ENCODE results near the gene PRR5L. TPM values are rescaled to one million over a fixed set of nuclear protein-coding genes. Genes with fewer than 3 reads are reported as not detected.

The PRR5L gene
- total RNA-seq, 1 experiment from 2014 or later = 1.2 TPM

DNA sequence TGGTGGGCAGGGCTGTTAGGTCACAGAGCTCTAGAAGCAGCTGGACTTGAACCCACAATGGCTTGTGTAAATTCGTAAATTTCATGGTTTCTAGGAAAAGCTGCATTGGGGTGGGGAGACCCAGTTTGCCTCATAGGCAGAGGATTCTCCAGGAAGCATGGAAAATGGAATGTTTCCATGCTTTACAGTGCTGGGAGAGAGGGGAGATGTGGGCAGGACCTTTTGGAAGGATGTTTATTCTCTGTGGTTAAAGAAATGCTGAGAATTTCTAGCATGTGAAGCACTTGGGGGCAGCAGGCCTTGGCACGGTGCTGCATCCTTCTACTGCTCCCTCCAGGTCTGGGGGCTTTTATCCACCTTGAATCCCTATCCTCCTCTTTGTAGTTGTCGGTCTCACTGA is 167.7 kb downstream of the PRR5L start:
- BruUV-seq (replicated peaks) = no TSS peak
- Mint-ChIP-seq H3K27me3 (ENCODE audit: unreplicated experiment) (peaks cover 30% of the 10 kb centered on the region), H3K27ac (ENCODE audit: unreplicated experiment) (no peak overlapping the region)

GRCh38 chr11:36464720-36465119 is 168.6 kb downstream of the PRR5L start:
- no peak overlapping the region for H3K27ac Mint-ChIP-seq (ENCODE audit: unreplicated experiment)
- no peaks in the 10 kb centered on the region for H3K4me1 Mint-ChIP-seq (ENCODE audit: low read depth, unreplicated experiment)
- no TSS peak for BruUV-seq (replicated peaks)

More for the DNA sequence above, 167.7 kb downstream of the PRR5L start:
- CTCF ChIA-PET = no interaction called here
- DNase-seq = no peak
- intact Hi-C loops (cut with micrococcal nuclease; ENCODE audit: unreplicated experiment) = no loop called here
- Mint-ChIP-seq H3K4me3 (ENCODE audit: low read depth, unreplicated experiment) (no peak overlapping the region), H3K4me1 (ENCODE audit: low read depth, unreplicated experiment) (no peaks in the 10 kb centered on the region), H3K36me3 (ENCODE audit: insufficient read depth, unreplicated experiment) (peaks cover 6% of the 10 kb centered on the region), H3K9me3 (ENCODE audit: low read depth, unreplicated experiment) (no peaks in the 10 kb centered on the region)
- TF ChIP-seq, protein P1, sequence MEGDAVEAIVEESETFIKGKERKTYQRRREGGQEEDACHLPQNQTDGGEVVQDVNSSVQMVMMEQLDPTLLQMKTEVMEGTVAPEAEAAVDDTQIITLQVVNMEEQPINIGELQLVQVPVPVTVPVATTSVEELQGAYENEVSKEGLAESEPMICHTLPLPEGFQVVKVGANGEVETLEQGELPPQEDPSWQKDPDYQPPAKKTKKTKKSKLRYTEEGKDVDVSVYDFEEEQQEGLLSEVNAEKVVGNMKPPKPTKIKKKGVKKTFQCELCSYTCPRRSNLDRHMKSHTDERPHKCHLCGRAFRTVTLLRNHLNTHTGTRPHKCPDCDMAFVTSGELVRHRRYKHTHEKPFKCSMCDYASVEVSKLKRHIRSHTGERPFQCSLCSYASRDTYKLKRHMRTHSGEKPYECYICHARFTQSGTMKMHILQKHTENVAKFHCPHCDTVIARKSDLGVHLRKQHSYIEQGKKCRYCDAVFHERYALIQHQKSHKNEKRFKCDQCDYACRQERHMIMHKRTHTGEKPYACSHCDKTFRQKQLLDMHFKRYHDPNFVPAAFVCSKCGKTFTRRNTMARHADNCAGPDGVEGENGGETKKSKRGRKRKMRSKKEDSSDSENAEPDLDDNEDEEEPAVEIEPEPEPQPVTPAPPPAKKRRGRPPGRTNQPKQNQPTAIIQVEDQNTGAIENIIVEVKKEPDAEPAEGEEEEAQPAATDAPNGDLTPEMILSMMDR (IDR thresholded peaks at IDR 0.05; ENCODE audit: unreplicated experiment) = no peak

DNA sequence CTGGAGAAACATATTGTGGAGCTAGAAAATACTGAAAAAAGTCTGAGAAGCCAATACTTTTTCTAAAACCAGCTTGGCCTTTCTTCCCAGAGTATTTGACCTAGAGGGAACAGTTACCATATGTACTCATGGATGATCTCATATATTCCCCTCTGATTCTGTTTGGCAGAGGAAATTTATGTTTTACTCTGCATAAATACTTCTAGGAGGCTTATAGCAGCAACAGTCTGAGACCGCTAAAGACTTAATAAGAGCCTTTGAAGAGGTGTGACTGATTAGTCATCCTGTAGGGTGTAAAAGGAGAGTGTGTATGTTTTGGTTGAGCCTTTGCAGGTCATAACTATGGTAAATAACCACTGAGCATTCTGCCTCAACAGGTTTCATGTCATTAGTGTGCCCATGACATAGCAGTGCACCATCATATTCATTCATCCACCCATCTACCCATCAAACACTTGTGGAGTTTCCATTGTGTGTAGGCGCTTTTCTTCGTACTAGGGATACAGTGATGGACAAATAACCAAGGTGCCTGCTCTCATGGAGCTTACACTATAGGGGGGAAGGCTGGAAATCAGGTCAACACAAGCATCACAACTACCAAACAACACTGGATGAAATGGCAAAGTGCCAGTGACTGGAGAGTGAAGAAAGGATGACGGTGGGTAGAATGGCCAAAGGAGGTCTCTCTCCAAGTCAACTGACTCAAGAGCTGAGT is 169.5 kb downstream of the PRR5L start:
- H3K27me3 Mint-ChIP-seq (ENCODE audit: unreplicated experiment) = peaks cover 30% of the 10 kb centered on the region
- intact Hi-C loops (cut with micrococcal nuclease; ENCODE audit: unreplicated experiment) = no loop called here

More at GRCh38 chr11:36464720-36465119, 168.6 kb downstream of the PRR5L start:
- peaks cover 30% of the 10 kb centered on the region for H3K27me3 Mint-ChIP-seq (ENCODE audit: unreplicated experiment)
- TF ChIP-seq, protein P1 (IDR thresholded peaks at IDR 0.05; ENCODE audit: unreplicated experiment) = no peak
- CTCF ChIA-PET = no interaction called here
- no peaks in the 10 kb centered on the region for H3K9me3 Mint-ChIP-seq (ENCODE audit: low read depth, unreplicated experiment)
- no peak for DNase-seq
- intact Hi-C loops (cut with micrococcal nuclease; ENCODE audit: unreplicated experiment) = no loop called here
- no peak overlapping the region for H3K4me3 Mint-ChIP-seq (ENCODE audit: low read depth, unreplicated experiment)
- peaks cover 6% of the 10 kb centered on the region for H3K36me3 Mint-ChIP-seq (ENCODE audit: insufficient read depth, unreplicated experiment)

DNA sequence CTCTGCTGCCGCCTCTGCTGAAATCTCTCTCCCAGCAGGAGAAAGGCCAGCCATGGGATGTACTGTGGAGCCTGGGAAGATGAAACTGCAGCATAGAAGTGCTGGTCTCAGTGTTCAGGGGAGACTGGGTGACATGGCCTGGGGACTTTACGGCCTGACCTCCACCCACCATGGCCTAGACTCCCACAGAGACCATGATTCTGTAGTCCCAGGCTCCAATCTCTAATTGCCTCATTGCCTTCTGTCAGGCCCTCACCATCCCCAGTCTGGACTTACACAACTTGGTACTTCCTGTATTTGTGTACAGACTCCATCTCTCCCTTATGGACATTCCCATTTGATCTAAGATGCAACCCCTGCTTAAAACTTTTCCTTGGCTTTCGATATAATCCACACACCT is 170.9 kb downstream of the PRR5L start:
- TF ChIP-seq, protein P1 (IDR thresholded peaks at IDR 0.05; ENCODE audit: unreplicated experiment) = no peak
- intact Hi-C loops (cut with micrococcal nuclease; ENCODE audit: unreplicated experiment) = no loop called here
- Mint-ChIP-seq H3K27ac (ENCODE audit: unreplicated experiment) (no peak overlapping the region), H3K36me3 (ENCODE audit: insufficient read depth, unreplicated experiment) (peaks cover 6% of the 10 kb centered on the region), H3K4me3 (ENCODE audit: low read depth, unreplicated experiment) (no peak overlapping the region), H3K27me3 (ENCODE audit: unreplicated experiment) (peaks cover 30% of the 10 kb centered on the region), H3K9me3 (ENCODE audit: low read depth, unreplicated experiment) (no peaks in the 10 kb centered on the region), H3K4me1 (ENCODE audit: low read depth, unreplicated experiment) (peaks cover 8% of the 10 kb centered on the region)
- no TSS peak for BruUV-seq (replicated peaks)
- DNase-seq = no peak
- CTCF ChIA-PET = no interaction called here

More for the DNA sequence above, 169.5 kb downstream of the PRR5L start:
- Mint-ChIP-seq H3K4me3 (ENCODE audit: low read depth, unreplicated experiment) (no peak overlapping the region), H3K36me3 (ENCODE audit: insufficient read depth, unreplicated experiment) (peaks cover 6% of the 10 kb centered on the region), H3K27ac (ENCODE audit: unreplicated experiment) (no peak overlapping the region), H3K9me3 (ENCODE audit: low read depth, unreplicated experiment) (no peaks in the 10 kb centered on the region), H3K4me1 (ENCODE audit: low read depth, unreplicated experiment) (peaks cover 6% of the 10 kb centered on the region)
- TF ChIP-seq, protein P1 (IDR thresholded peaks at IDR 0.05; ENCODE audit: unreplicated experiment) = no peak
- no TSS peak for BruUV-seq (replicated peaks)
- no peak for DNase-seq
- CTCF ChIA-PET = no interaction called here
